ENCODE data around the gene TIE1. TPM values are rescaled to one million over a fixed set of nuclear protein-coding genes. Genes with fewer than 3 reads are reported as not detected.

Gene TIE1
- polyA plus RNA-seq (2013): 21.6 TPM

GRCh38 chr1:43300378-43301094 is at the start of gene TIE1:
TSS of gene TIE1 (plus strand) at chr1:43300982. CDS start at chr1:43301072, 90 bp downstream.
- POLR2A ChIA-PET: no interaction called here
- Histone ChIP-seq H3K4me3 (ENCODE audit: control insufficient read depth in 1 of 7, extremely low read depth in 1 of 7, insufficient read depth in 4 of 7, low read depth in 2 of 7, low read length in 6 of 7) (peak within 1 kb of the TSS in 6 of 7 experiments; percentile 1 to 70 (median 54)), H3K36me3 (ENCODE audit: control insufficient read depth in 4 of 4, insufficient read depth in 4 of 4, low read length in 3 of 4) (peaks cover 0 to 7% (median 1%) of the 10 kb centered on the region in 4 experiments), H3K27ac (ENCODE audit: insufficient read depth in 1 of 2, low read depth in 1 of 2, low read length in 2 of 2, poor library complexity in 1 of 2, severe bottlenecking in 2 of 2) (peak within 1 kb of the TSS in 1 of 2 experiments; percentile 66), H3K4me1 (ENCODE audit: control extremely low read depth in 1 of 4, control insufficient read depth in 4 of 4, insufficient read depth in 4 of 4, low read length in 3 of 4) (peaks cover 0 to 58% (median 45%) of the 10 kb centered on the region in 4 experiments), H3K9me3 (ENCODE audit: control extremely low read depth in 1 of 5, control insufficient read depth in 4 of 5, insufficient read depth in 2 of 5, low read depth in 1 of 5, low read length in 4 of 5) (no peaks in the 10 kb centered on the region), H3K27me3 (replicated peaks in 2 of 5; ENCODE audit: control insufficient read depth in 4 of 5, insufficient read depth in 5 of 5, low read length in 4 of 5) (no peaks in the 10 kb centered on the region)
- WGBS (ENCODE audit: insufficient coverage): 27% methylated on average over 6 of the region's 10 CpGs
- CTCF ChIA-PET: no interaction called here
- peak in 2 of 3 donors; percentile 24 to 34 for DNase-seq

GRCh38 chr1:43251024-43251423 is 49.8 kb upstream of the TIE1 start:
- Histone ChIP-seq H3K4me1 (ENCODE audit: control extremely low read depth in 1 of 4, control insufficient read depth in 4 of 4, insufficient read depth in 4 of 4, low read length in 3 of 4) (no peaks in the 10 kb centered on the region), H3K4me3 (ENCODE audit: control insufficient read depth in 1 of 7, extremely low read depth in 1 of 7, insufficient read depth in 4 of 7, low read depth in 2 of 7, low read length in 6 of 7) (no peak overlapping the region), H3K36me3 (ENCODE audit: control insufficient read depth in 4 of 4, insufficient read depth in 4 of 4, low read length in 3 of 4) (no peaks in the 10 kb centered on the region), H3K27ac (ENCODE audit: insufficient read depth in 1 of 2, low read depth in 1 of 2, low read length in 2 of 2, poor library complexity in 1 of 2, severe bottlenecking in 2 of 2) (no peak overlapping the region), H3K27me3 (replicated peaks in 2 of 5; ENCODE audit: control insufficient read depth in 4 of 5, insufficient read depth in 5 of 5, low read length in 4 of 5) (no peaks in the 10 kb centered on the region), H3K9me3 (ENCODE audit: control extremely low read depth in 1 of 5, control insufficient read depth in 4 of 5, insufficient read depth in 2 of 5, low read depth in 1 of 5, low read length in 4 of 5) (peaks cover 0 to 6% (median 2%) of the 10 kb centered on the region in 5 experiments)
- no peak for DNase-seq
- ChIA-PET POLR2A (no interaction called here), CTCF (interaction anchor here (0.7 kb wide), 1 partner anchor 15 kb away, joined by 3 read pairs; no protein-coding TSS in a partner anchor)
- 100% methylated on average over 3 of the region's 5 CpGs for WGBS (ENCODE audit: insufficient coverage)

GRCh38 chr1:43252225-43252624 is 48.6 kb upstream of the TIE1 start:
- Histone ChIP-seq H3K36me3 (ENCODE audit: control insufficient read depth in 4 of 4, insufficient read depth in 4 of 4, low read length in 3 of 4) (no peaks in the 10 kb centered on the region), H3K4me3 (ENCODE audit: control insufficient read depth in 1 of 7, extremely low read depth in 1 of 7, insufficient read depth in 4 of 7, low read depth in 2 of 7, low read length in 6 of 7) (no peak overlapping the region), H3K27ac (ENCODE audit: insufficient read depth in 1 of 2, low read depth in 1 of 2, low read length in 2 of 2, poor library complexity in 1 of 2, severe bottlenecking in 2 of 2) (no peak overlapping the region), H3K9me3 (ENCODE audit: control extremely low read depth in 1 of 5, control insufficient read depth in 4 of 5, insufficient read depth in 2 of 5, low read depth in 1 of 5, low read length in 4 of 5) (peaks cover 0 to 4% (median 2%) of the 10 kb centered on the region in 5 experiments), H3K4me1 (ENCODE audit: control extremely low read depth in 1 of 4, control insufficient read depth in 4 of 4, insufficient read depth in 4 of 4, low read length in 3 of 4) (no peaks in the 10 kb centered on the region), H3K27me3 (replicated peaks in 2 of 5; ENCODE audit: control insufficient read depth in 4 of 5, insufficient read depth in 5 of 5, low read length in 4 of 5) (no peaks in the 10 kb centered on the region)
- CTCF ChIA-PET: interaction anchor here (1.0 kb wide), 1 partner anchor 9 kb away, joined by 3 read pairs; no protein-coding TSS in a partner anchor
- DNase-seq: no peak
- WGBS (ENCODE audit: insufficient coverage): no CpG with 5 or more reads among the region's 1 CpG
- POLR2A ChIA-PET: no interaction called here

GRCh38 chr1:43253173-43253572 is 47.6 kb upstream of the TIE1 start:
- Histone ChIP-seq H3K4me3 (ENCODE audit: control insufficient read depth in 1 of 7, extremely low read depth in 1 of 7, insufficient read depth in 4 of 7, low read depth in 2 of 7, low read length in 6 of 7) (no peak overlapping the region), H3K36me3 (ENCODE audit: control insufficient read depth in 4 of 4, insufficient read depth in 4 of 4, low read length in 3 of 4) (peaks cover 0 to under 1% (median 0%) of the 10 kb centered on the region in 4 experiments), H3K4me1 (ENCODE audit: control extremely low read depth in 1 of 4, control insufficient read depth in 4 of 4, insufficient read depth in 4 of 4, low read length in 3 of 4) (no peaks in the 10 kb centered on the region), H3K27ac (ENCODE audit: insufficient read depth in 1 of 2, low read depth in 1 of 2, low read length in 2 of 2, poor library complexity in 1 of 2, severe bottlenecking in 2 of 2) (no peak overlapping the region), H3K27me3 (replicated peaks in 2 of 5; ENCODE audit: control insufficient read depth in 4 of 5, insufficient read depth in 5 of 5, low read length in 4 of 5) (no peaks in the 10 kb centered on the region), H3K9me3 (ENCODE audit: control extremely low read depth in 1 of 5, control insufficient read depth in 4 of 5, insufficient read depth in 2 of 5, low read depth in 1 of 5, low read length in 4 of 5) (peaks cover 0 to 10% (median 0%) of the 10 kb centered on the region in 5 experiments)
- whole genome bisulfite sequencing (ENCODE audit: insufficient coverage): 100% methylated on average over 3 of the region's 4 CpGs
- DNase-seq: no peak
- POLR2A ChIA-PET: no interaction called here
- CTCF ChIA-PET: no interaction called here

DNA sequence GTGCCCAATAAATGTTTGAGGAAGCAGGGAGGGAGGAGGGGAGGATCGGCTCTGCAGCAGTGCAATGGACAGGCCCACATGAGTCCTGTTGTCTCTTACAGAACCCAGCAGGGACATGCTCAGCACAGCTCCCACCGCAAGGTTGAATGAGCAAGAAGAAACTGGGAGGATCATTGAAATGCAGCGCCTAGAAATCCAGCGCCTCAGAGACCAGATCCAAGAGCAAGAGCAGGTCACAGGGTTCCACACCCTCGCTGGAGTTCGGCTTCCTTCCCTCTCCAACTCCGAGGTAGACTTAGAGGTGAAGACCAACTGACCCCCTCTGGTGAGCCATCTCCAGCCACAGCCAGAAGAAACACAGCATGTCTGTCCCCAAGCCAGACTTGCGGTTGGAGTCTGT is 46.9 kb upstream of the TIE1 start:
- H3K36me3 ChIP-seq (ENCODE audit: control insufficient read depth in 4 of 4, insufficient read depth in 4 of 4, low read length in 3 of 4): peaks cover 0 to 3% (median 0%) of the 10 kb centered on the region in 4 experiments
- no peak for DNase-seq
- peaks cover 0 to 13% (median 2%) of the 10 kb centered on the region in 5 experiments for H3K9me3 ChIP-seq (ENCODE audit: control extremely low read depth in 1 of 5, control insufficient read depth in 4 of 5, insufficient read depth in 2 of 5, low read depth in 1 of 5, low read length in 4 of 5)
- ChIA-PET POLR2A (no interaction called here), CTCF (interaction anchor here (0.6 kb wide), 1 partner anchor 15 kb away, joined by 3 read pairs; no protein-coding TSS in a partner anchor)
- H3K27me3 ChIP-seq (replicated peaks in 2 of 5; ENCODE audit: control insufficient read depth in 4 of 5, insufficient read depth in 5 of 5, low read length in 4 of 5): no peaks in the 10 kb centered on the region
- no peak overlapping the region for H3K27ac ChIP-seq (ENCODE audit: insufficient read depth in 1 of 2, low read depth in 1 of 2, low read length in 2 of 2, poor library complexity in 1 of 2, severe bottlenecking in 2 of 2)
- H3K4me3 ChIP-seq (ENCODE audit: control insufficient read depth in 1 of 7, extremely low read depth in 1 of 7, insufficient read depth in 4 of 7, low read depth in 2 of 7, low read length in 6 of 7): no peak overlapping the region
- H3K4me1 ChIP-seq (ENCODE audit: control extremely low read depth in 1 of 4, control insufficient read depth in 4 of 4, insufficient read depth in 4 of 4, low read length in 3 of 4): no peaks in the 10 kb centered on the region
- 97% methylated on average over 5 of the region's 8 CpGs for WGBS (ENCODE audit: insufficient coverage)

DNA sequence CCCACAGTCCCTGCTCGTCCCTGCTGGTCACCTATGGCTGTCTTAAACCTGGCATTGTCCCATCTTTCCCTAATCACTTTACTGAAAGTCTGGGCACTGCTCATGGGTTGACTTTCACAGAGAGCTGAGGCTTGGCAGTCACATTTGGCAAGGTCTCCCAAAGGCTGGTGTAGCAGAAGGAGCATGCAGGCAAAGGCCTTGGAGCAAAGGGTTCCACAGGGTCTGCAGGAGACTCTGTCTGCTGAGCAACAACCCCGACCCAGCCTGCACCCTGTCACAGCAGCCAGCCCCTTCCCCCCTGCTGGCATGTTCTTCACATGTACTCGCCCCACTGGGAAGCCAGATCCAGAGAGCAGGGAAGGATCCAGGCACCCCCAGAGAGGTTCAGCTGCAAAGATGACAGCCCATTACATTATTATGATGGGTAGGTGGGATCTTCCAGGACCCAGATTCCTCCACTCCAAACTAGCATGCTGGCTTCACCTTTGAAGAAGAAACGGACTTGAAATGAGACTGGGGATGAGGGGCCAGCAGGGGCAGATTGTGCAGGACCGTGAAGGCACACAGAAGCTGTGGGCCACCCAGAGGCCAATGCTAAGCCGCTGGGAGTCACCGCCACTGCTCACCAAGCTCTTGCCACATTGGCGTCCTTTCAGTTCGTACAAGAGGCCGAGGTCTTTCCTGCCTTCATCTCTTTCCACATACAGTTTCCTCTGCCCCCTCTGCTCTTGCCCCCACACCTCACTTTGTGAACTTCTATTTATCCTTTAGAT is 45.2 kb upstream of the TIE1 start:
- CTCF ChIA-PET: no interaction called here

More for the DNA sequence above, 45.2 kb upstream of the TIE1 start:
- POLR2A ChIA-PET: no interaction called here
- no peak for DNase-seq
- WGBS (ENCODE audit: insufficient coverage): 88% methylated on average over 9 of the region's 10 CpGs
- Histone ChIP-seq H3K27ac (ENCODE audit: insufficient read depth in 1 of 2, low read depth in 1 of 2, low read length in 2 of 2, poor library complexity in 1 of 2, severe bottlenecking in 2 of 2) (no peak overlapping the region), H3K9me3 (ENCODE audit: control extremely low read depth in 1 of 5, control insufficient read depth in 4 of 5, insufficient read depth in 2 of 5, low read depth in 1 of 5, low read length in 4 of 5) (peaks cover 0 to 13% (median 2%) of the 10 kb centered on the region in 5 experiments), H3K36me3 (ENCODE audit: control insufficient read depth in 4 of 4, insufficient read depth in 4 of 4, low read length in 3 of 4) (peaks cover 0 to 3% (median 0%) of the 10 kb centered on the region in 4 experiments), H3K27me3 (replicated peaks in 2 of 5; ENCODE audit: control insufficient read depth in 4 of 5, insufficient read depth in 5 of 5, low read length in 4 of 5) (no peaks in the 10 kb centered on the region), H3K4me3 (ENCODE audit: control insufficient read depth in 1 of 7, extremely low read depth in 1 of 7, insufficient read depth in 4 of 7, low read depth in 2 of 7, low read length in 6 of 7) (no peak overlapping the region), H3K4me1 (ENCODE audit: control extremely low read depth in 1 of 4, control insufficient read depth in 4 of 4, insufficient read depth in 4 of 4, low read length in 3 of 4) (no peaks in the 10 kb centered on the region)

Measured in common myeloid progenitor, CD34-positive (primary cell).